Inflammatory macrophage treated with lipopolysaccharide for 4 hours (primary cell): ENCODE results near the gene LMF1.
"Not testable (repeated sequence)": the region's sequence is repeated elsewhere in the genome, so short reads cannot be mapped to it uniquely, and the experiment has no call there.

Source experiments
- DNase-seq: peaks from one replicate; pipeline ENCODE4 v3.0.0-alpha.2; 2020

The LMF1 gene

GRCh38 chr16:968620-969019 lies 2.2 kb downstream of the LMF1 start:
- DNase-seq = no peak

DNA sequence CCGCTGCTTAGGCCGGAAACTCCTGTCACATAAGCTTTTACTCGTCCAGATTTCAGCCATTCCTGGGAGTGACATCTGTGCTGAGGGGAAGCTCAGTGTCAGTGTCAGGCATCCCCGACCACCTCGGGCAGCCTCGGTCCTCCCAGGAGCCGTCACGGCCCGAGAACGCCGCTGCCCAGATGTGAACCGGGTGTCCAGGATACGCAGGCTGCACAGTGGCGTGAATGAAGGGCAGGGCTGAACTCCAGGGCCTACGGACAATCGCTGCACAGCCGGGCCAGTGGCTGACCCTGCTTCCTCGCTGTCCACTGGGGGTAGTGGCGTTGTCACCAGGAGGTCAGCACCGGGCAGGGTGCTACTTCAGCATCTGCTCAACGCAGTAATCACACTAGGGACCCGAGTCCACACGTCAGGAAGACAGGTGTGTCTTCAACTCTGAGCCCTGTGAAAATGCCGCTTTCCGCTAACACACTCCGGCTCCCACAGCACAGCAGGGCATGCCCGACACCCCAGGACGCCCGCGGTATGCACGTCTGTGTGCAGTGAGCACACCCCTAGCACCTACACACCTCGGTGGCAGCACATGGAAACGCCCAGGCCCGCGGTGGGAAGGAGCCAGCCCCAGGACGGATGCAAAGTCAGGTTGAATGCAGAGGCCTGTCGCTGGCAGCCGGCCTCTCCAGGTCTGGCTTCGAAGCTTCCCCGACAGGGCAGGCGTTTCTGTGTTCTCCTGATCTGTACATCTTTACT lies 3.1 kb downstream of the LMF1 start:
- DNase-seq = no peak

GRCh38 chr16:967077-967541 lies 3.7 kb downstream of the LMF1 start:
- no peak for DNase-seq

- no peak for DNase-seq
Observed at GRCh38 chr16:966505-966904, 4.3 kb downstream of the LMF1 start.

GRCh38 chr16:966035-966434 lies 4.7 kb downstream of the LMF1 start:
- no peak for DNase-seq

DNA sequence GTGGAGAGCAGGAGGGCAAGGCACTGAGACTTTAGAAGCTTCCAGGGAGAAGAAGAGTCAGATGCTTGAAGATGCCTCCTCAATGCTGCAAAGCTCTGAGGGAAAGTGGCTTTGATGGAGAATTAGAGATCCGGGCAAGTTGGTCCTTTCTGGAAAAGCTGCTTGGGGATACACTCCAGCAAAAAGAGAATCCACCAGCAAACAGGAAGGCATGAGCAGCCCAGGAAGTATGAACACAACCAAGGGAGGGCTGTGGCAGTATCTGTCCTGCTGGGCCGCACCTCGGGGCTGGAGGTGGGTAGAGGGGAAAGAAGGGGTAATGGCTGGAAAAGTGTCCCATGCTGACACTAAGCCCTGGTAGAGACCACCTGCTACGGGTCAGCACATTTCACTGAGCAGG lies 5.3 kb downstream of the LMF1 start:
- no peak for DNase-seq

- DNase-seq = no peak
Observed at GRCh38 chr16:965036-965395, 5.8 kb downstream of the LMF1 start.

GRCh38 chr16:964356-965035 lies 6.3 kb downstream of the LMF1 start:
- DNase-seq = no peak

DNA sequence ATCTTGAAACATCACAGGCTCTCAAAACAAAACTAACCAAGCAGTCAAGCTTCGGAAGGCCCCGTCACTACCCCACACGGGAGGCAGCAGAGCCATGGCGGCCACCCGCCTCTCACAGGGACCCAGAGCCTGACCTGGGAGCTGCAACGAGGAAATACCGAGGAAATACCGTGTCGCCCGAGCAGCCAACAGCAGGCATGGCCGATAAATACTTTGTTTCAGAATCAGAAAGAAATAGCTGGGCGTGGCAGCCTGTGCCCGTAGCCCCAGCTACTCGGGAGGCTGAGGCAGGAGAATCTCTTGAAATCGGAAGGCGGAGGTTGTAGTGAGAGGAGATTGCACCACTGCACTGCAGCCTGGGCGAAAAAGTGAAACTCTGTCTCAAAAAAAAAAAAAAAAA lies 6.9 kb downstream of the LMF1 start:
- no peak for DNase-seq

GRCh38 chr16:962901-963814 lies 7.6 kb downstream of the LMF1 start:
- no peak for DNase-seq

GRCh38 chr16:962366-962765 lies 8.4 kb downstream of the LMF1 start:
- DNase-seq = no peak

DNA sequence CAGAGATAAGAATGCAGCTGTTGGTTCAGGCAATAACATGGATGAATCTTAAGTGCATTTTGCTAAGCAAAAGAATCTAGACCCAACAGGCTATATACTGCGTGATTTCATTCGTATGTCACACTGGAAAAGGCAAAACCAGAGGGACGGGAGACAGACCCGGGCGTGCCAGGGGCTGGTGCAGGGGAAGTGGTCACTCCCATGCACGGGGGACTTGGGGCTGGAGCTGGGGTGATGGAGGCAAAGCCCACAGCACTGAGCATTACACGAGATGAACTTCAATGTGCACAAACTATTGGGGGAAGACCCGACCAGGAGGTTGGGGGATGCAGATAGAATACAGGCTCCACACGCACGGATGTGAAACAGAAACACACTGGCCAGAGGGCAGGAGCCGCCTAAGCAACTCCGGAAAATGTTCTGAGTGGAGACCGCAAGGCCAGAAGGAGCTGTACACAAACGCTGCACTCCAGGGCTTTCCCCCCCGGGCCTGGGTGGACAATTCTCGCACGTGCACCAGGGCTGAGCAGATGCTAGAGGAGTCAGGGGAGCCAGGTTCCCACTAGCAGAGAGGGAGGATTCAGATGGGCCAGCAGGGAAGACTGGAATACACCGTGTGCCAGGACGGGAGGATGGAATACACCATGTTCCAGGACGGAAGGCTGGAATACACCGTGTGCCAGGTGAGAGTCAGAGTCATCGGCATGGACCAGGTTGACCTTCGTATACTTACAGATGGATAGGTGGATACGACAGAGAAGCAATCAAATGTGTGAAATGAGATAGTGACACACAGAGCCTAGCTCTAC lies 11.3 kb downstream of the LMF1 start:
- DNase-seq = no peak

GRCh38 chr16:955766-956165 lies 15.0 kb downstream of the LMF1 start:
- not testable (repeated sequence) for DNase-seq

DNA sequence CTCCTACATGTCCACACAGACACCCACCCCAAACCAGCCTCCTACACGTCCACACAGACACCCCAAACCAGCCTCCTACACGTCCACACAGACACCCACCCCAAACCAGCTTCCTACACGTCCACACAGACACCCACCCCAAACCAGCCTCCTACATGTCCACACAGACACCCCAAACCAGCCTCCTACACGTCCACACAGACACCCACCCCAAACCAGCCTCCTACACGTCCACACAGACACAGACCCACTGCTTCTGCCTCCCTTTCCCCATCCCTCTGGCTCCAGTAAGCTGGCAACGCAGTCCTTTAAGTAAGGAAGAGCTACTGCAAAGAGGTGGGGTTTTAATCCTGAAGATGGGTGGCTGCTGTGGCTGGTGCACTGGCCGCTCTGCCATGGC lies 17.0 kb downstream of the LMF1 start:
- DNase-seq = not testable (repeated sequence)

DNA sequence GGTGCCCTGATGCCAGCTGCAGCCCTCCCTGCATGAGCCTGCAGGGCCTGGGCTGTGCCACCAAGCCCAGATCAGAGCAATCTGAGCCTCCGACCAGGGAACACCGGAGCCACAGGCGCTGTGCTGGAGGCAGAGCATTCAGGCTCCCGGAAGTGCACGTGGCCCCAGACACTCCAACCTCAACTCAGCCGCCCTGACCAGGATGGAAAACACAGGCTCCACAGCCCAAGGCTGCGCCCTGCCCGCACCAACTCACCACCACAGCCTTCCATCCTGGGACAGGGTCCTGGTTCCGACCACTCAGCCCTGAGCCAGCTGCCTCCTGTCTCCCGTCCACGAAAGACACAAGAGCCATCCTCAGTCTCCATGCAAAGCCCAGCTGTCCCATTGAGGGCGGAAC lies 18.5 kb downstream of the LMF1 start:
- no peak for DNase-seq

DNA sequence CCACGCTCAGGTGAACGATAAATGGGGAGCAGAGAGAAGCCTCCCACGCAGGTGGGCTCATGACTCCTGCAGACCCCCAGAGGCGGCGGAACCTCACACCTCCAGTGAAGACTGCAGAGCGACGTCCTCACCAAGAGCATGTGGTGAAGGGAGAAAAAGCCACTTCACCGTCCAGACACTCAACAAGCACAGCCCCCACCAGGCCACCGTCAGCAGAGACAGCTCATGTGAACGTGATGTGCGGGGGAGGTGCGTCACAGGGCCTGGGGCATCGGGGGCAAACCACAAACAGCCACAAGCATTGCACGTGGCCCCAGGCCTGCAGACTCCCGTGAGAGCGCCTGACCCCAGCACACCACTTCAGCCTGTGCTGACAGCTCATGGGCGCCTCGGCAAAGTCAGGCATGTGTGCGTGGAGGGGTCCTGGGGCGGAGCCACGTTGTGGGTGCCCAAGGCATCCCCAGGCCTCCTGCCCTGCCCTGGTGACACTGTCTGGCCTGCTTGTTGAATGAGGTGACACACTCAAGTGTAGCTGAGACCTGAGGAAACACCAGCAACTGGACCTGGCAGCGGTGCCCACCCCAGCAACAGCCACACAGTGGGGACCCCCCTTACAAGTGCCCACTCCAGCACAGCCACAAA lies 19.0 kb downstream of the LMF1 start:
- no peak for DNase-seq

GRCh38 chr16:950733-951573 lies 19.8 kb downstream of the LMF1 start:
- DNase-seq = not testable (repeated sequence)

DNA sequence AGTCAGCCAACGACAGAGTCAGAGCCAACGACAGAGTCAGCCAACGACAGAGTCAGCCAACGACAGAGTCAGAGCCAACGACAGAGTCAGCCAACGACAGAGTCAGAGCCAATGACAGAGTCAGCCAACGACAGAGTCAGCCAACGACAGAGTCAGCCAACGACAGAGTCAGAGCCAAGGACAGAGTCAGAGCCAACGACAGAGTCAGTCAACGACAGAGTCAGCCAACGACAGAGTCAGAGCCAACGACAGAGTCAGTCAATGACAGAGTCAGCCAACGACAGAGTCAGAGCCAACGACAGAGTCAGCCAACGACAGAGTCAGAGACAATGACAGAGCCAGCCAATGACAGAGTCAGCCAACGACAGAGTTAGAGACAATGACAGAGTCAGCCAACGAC lies 22.0 kb downstream of the LMF1 start:
- DNase-seq = not testable (repeated sequence)

GRCh38 chr16:947922-948303 lies 22.9 kb downstream of the LMF1 start:
- DNase-seq = not testable (repeated sequence)

GRCh38 chr16:947255-947921 lies 23.4 kb downstream of the LMF1 start:
- no peak for DNase-seq

DNA sequence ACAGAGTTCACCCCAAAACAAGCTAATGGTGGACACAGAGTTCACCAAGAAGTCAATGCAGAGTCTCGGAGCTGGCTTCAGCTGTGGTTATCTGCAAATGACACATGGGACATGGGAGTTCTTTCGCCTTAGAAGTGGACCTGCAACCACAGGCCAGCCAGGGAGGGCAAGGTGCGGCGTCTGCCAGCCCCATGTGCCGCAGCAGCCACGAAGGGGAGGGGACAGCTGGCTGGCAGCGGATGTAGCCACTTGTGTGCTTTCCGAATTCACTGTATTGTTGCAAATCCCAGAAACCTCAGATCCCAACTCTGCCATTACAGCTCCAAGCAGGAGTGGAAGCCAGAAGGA lies 24.8 kb downstream of the LMF1 start:
- DNase-seq = no peak
